Measurements from ENCODE around the gene CRTAC1.

GRCh38 chr10:98041352-98042043, 11.1 kb upstream of the CRTAC1 start:
- TF ChIP-seq ZFP3 (CRISPR knock-in tag; IDR thresholded peaks at IDR 0.05) (no peak), SNAI2 (CRISPR knock-in tag; IDR thresholded peaks at IDR 0.05) (no peak), OSR1 (CRISPR knock-in tag; IDR thresholded peaks at IDR 0.05) (no peak), GLIS3 (CRISPR knock-in tag; IDR thresholded peaks at IDR 0.05) (no peak), ARNTL (CRISPR knock-in tag; IDR thresholded peaks at IDR 0.05; ENCODE audit: borderline replicate concordance, low read depth) (no peak), RARB (CRISPR knock-in tag; IDR thresholded peaks at IDR 0.05) (no peak), ESRRG (CRISPR knock-in tag; IDR thresholded peaks at IDR 0.05) (no peak), CREB5 (CRISPR knock-in tag; IDR thresholded peaks at IDR 0.05; ENCODE audit: low read depth) (no peak), ISL1 (CRISPR knock-in tag; IDR thresholded peaks at IDR 0.05) (no peak), ZFP30 (CRISPR knock-in tag; IDR thresholded peaks at IDR 0.05) (no peak), PATZ1 (CRISPR knock-in tag; IDR thresholded peaks at IDR 0.05; ENCODE audit: borderline replicate concordance) (no peak), TCF4 (CRISPR knock-in tag; IDR thresholded peaks at IDR 0.05; ENCODE audit: borderline replicate concordance) (no peak), TSHZ2 (CRISPR knock-in tag; IDR thresholded peaks at IDR 0.05) (no peak)

Measured in SK-N-SH treated with all-trans-retinoic acid at 6 μM for 48 hours (cell line).